ENCODE measurements around the gene ITGA11. TPM values are rescaled to one million over a fixed set of nuclear protein-coding genes. Genes with fewer than 3 reads are reported as not detected.
A peak's percentile ranks its signal among the peaks of the same experiment; 100 is the strongest.
"Not testable (repeated sequence)": the region's sequence is repeated elsewhere in the genome, so short reads cannot be mapped to it uniquely, and the experiment has no call there.

ITGA11 gene
- total RNA-seq, 2 donors from 2014 or later = 12.6 to 35.4 TPM

DNA sequence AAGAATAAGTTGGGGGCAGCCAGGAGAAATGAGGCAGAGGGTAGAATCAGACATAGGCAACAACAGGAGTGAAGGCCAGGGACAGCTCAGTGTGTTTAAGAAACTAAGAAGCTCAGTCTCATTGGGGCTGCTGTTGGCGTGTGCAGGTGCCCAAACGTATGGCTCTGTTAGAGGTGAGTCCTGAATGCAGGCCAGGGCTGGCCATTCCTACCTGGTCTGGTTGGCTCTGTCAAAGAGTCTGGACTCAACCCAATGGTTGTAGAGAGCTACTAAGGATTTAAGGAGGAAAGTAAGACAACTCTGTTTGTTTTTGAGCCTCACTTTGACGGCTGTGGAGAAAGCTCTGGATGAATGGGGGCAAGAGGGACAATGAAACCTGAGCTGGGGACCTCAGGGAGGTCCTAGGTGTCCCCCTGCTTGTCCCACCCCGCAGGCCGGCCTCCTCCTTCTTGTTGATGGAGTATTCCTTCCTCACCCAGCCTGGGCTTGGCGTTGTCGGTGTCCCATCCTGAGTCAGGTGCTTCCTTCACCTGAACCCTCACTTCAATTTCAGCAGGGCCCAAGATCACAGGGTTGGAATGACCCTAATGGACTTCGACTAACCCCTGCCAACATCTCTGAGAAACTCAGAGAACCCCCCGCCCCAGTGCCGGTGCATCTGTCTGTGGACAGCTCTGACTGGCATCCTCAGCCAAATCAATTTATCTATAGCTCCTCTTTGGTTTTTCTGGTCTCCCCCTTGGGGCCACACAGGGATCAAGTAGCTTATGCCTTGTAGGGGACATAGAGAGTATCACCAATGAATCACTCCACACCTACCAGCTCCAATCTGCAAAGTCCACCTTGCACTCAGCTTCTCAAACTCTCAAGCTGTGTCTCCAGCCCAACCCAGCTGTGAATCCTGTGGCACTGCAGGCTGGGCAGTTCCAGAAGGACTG is 8.3 kb downstream of the ITGA11 start:
- H3K4me1 ChIP-seq = peaks cover 0 to 22% of the 10 kb centered on the region in 2 donors
- TF ChIP-seq, protein P1, sequence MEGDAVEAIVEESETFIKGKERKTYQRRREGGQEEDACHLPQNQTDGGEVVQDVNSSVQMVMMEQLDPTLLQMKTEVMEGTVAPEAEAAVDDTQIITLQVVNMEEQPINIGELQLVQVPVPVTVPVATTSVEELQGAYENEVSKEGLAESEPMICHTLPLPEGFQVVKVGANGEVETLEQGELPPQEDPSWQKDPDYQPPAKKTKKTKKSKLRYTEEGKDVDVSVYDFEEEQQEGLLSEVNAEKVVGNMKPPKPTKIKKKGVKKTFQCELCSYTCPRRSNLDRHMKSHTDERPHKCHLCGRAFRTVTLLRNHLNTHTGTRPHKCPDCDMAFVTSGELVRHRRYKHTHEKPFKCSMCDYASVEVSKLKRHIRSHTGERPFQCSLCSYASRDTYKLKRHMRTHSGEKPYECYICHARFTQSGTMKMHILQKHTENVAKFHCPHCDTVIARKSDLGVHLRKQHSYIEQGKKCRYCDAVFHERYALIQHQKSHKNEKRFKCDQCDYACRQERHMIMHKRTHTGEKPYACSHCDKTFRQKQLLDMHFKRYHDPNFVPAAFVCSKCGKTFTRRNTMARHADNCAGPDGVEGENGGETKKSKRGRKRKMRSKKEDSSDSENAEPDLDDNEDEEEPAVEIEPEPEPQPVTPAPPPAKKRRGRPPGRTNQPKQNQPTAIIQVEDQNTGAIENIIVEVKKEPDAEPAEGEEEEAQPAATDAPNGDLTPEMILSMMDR (IDR thresholded peaks at IDR 0.05) = no peak
- no peak overlapping the region for H3K4me3 ChIP-seq
- no peaks in the 10 kb centered on the region for H3K9me3 ChIP-seq
- peak; percentile 42 for DNase-seq (ENCODE audit: low spot score)
- no peak overlapping the region for H3K27ac ChIP-seq
- no peaks in the 10 kb centered on the region for H3K36me3 ChIP-seq
- H3K27me3 ChIP-seq = no peaks in the 10 kb centered on the region

DNA sequence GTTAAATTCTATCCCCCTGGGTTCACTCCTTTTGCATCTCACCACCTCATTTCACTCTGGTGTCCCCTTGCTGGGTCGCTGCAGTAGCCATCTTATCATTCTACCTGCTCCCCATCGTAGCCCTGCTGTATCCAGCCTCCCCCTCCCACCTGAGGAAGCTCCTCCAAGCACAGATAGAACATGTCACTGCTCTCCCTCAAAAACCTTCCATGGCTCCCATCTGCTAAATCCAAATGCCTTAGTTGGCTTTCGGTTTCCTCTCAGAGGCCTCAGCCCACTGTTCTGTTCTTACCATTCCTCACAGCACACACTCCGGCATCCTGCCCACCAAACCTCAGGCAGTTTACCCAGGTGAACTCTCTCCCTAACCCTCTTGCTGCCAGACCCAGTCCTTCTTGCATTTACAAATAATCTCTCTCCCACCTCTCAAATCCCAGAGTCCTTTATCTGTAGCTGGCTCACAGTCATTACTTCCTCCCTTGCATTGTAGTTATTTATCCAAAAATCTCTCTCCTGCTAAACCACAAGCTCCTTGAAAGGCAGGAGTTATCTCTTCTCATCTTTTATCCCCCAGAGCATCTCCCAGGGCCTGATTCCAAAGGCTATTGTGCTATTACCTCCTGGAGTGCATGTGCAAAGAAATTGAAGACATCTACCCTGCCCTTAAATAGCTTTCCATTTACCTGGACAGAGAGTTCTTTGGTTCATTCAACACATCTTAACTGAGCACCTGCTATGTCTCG is 9.4 kb downstream of the ITGA11 start:
- not testable (repeated sequence) for H3K9me3 ChIP-seq, H3K4me3 ChIP-seq, H3K36me3 ChIP-seq, H3K27me3 ChIP-seq
- peak; percentile 5 for DNase-seq (ENCODE audit: low spot score)
- peaks cover 0 to 24% of the 10 kb centered on the region in 2 donors for H3K4me1 ChIP-seq
- H3K27ac ChIP-seq = peak overlapping the region; percentile 26 to 36

DNA sequence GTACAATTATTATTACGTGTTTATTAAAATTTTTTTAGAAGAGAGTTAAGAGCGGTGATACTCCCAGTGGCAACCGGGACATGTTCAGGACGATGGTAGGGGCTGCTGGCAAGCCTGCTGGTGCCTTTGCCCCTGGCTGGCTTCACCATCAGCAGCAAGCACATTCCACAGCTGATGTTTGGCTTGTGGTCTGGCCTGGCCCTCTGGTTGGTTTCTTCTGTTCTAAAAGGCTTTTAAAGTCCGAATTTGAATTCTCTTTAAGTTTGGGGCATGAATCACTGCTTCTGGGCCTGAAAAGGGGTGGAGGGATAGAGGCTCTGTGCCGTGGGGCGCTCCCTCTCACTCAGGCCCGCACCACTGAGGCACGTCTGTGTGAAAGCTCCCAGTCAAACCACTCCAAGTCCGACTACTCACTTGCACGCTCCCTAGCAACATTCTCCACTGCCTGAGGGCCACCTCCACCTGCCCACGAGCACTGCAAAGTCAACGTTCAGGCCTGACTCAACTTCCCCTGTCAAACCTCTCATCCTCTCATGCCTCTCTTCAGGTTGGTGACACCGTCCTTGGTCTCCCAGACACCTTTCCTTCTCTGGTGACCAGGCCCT is 10.1 kb downstream of the ITGA11 start:
- Histone ChIP-seq H3K4me3 (no peak overlapping the region), H3K27ac (peak overlapping the region; percentile 26 to 36), H3K9me3 (no peaks in the 10 kb centered on the region), H3K4me1 (peaks cover 0 to 28% of the 10 kb centered on the region in 2 donors), H3K36me3 (no peaks in the 10 kb centered on the region), H3K27me3 (no peaks in the 10 kb centered on the region)
- TF ChIP-seq, protein P1 (IDR thresholded peaks at IDR 0.05) = no peak
- peak; percentile 42 for DNase-seq (ENCODE audit: low spot score)

DNA sequence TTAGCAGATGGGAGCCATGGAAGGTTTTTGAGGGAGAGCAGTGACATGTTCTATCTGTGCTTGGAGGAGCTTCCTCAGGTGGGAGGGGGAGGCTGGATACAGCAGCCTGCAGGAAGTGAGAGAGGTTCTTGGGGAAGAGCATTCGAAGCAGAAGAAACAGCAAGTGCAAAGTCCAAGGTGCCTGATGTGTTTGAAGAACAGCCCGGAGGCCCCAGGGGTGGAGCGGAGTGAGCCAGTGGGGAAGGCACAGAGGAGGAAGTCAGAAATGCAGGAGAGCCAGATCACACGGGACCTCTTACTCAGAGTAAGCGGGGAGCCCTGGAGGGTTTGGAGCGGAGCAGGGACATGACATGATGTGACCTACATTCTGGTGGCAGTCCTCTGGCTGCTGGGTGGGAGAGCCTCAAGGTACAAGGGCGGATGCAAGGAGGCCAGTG is 10.8 kb downstream of the ITGA11 start:
- TF ChIP-seq, protein P1 (IDR thresholded peaks at IDR 0.05) = no peak
- Histone ChIP-seq H3K4me3 (no peak overlapping the region), H3K9me3 (no peaks in the 10 kb centered on the region), H3K4me1 (peaks cover 0 to 28% of the 10 kb centered on the region in 2 donors), H3K27ac (peak overlapping the region; percentile 26 to 36), H3K27me3 (no peaks in the 10 kb centered on the region), H3K36me3 (no peaks in the 10 kb centered on the region)
- DNase-seq (ENCODE audit: low spot score) = peak; percentile 67

DNA sequence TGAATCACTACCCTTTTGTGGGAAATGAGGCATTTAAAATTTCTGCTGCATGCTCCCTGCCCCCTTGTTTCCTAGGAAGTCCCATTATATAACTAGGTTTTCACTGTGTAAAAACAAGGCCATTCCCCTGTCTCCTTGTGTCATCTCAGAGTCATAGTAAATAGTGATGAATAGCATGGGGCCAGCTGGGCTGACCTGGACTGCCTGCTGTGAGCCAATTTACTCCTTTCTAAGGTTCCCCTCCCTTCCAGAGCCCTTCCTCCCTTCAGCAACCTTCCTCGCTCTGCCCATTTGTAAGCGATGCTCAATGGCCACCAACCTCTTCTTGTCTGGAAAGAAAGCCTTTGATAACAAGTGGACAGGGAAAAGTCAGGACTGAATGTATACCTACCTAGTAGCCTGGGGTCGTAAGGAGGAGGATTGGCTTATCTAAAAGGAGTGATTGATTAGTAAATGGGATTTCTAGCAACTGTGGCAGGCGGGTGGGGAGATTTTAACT is 11.7 kb downstream of the ITGA11 start:
- Histone ChIP-seq H3K36me3 (no peaks in the 10 kb centered on the region), H3K9me3 (no peaks in the 10 kb centered on the region), H3K4me1 (peaks cover 0 to 28% of the 10 kb centered on the region in 2 donors), H3K27ac (no peak overlapping the region), H3K4me3 (no peak overlapping the region), H3K27me3 (no peaks in the 10 kb centered on the region)
- DNase-seq (ENCODE audit: low spot score) = peak; percentile 54
- TF ChIP-seq, protein P1 (IDR thresholded peaks at IDR 0.05) = no peak

Data from right atrium auricular region (tissue), 2 donors.